ENCODE results near the gene OTULINL. TPM values are rescaled to one million over a fixed set of nuclear protein-coding genes. Genes with fewer than 3 reads are reported as not detected.

Gene OTULINL
- total and polyA plus RNA-seq, 4 donors = 0.82 to 4.1 (median 1.6) TPM

GRCh38 chr5:14611737-14612136 is 30.1 kb downstream of the OTULINL start:
- no peak overlapping the region for H3K9ac ChIP-seq (ENCODE audit: low read depth in 1 of 2, low read length in 2 of 2)
- DNase-seq (ENCODE audit: low spot score) = no peak
- no peaks in the 10 kb centered on the region for H3K9me3 ChIP-seq (ENCODE audit: control insufficient read depth in 4 of 4, low read length in 3 of 4)
- H3K4me3 ChIP-seq (ENCODE audit: low read depth in 1 of 3, low read length in 3 of 3) = no peak overlapping the region
- WGBS = 56% methylated on average over 2 of the region's 2 CpGs
- no peaks in the 10 kb centered on the region for H3K27me3 ChIP-seq (ENCODE audit: control insufficient read depth in 4 of 4, insufficient read depth in 4 of 4, low read length in 3 of 4)
- no peak for TF ChIP-seq YY1 (IDR thresholded peaks at IDR 0.05)
- H3K27ac ChIP-seq (ENCODE audit: low read depth in 1 of 2, low read length in 2 of 2) = no peak overlapping the region
- no peaks in the 10 kb centered on the region for H3K36me3 ChIP-seq (ENCODE audit: control insufficient read depth in 4 of 4, insufficient read depth in 3 of 4, low read depth in 1 of 4, low read length in 3 of 4)
- no peaks in the 10 kb centered on the region for H3K4me1 ChIP-seq (ENCODE audit: control insufficient read depth in 4 of 4, insufficient read depth in 4 of 4, low read length in 3 of 4)

- no peak for TF ChIP-seq REST (IDR thresholded peaks at IDR 0.05)
- TF ChIP-seq ZBTB33 (IDR thresholded peaks at IDR 0.05) = no peak
- no peak for TF ChIP-seq GABPA (IDR thresholded peaks at IDR 0.05 in 1 of 2, conservative IDR thresholded peaks at IDR 0.05 in 1 of 2)
- TF ChIP-seq RAD21 (IDR thresholded peaks at IDR 0.05) = no peak
- TF ChIP-seq EGR1 (IDR thresholded peaks at IDR 0.05; ENCODE audit: low read depth in 2 of 2) = no peak
- no peak for TF ChIP-seq HNF4A (conservative IDR thresholded peaks at IDR 0.05)
- TF ChIP-seq RXRA (IDR thresholded peaks at IDR 0.05) = no peak
- TF ChIP-seq SP1 (IDR thresholded peaks at IDR 0.05) = no peak
- no peak for TF ChIP-seq HNF4G (IDR thresholded peaks at IDR 0.05)
- TF ChIP-seq ATF3 (IDR thresholded peaks at IDR 0.05) = no peak
- no peak for TF ChIP-seq FOXA1 (IDR thresholded peaks at IDR 0.05)
- no peak for TF ChIP-seq YY1 (IDR thresholded peaks at IDR 0.05)
- no peak for TF ChIP-seq TAF1 (conservative IDR thresholded peaks at IDR 0.05)
- H3K9ac ChIP-seq (ENCODE audit: low read depth in 1 of 2, low read length in 2 of 2) = no peak overlapping the region
- no peak overlapping the region for H3K27ac ChIP-seq (ENCODE audit: low read depth in 1 of 2, low read length in 2 of 2)
- H3K27me3 ChIP-seq (ENCODE audit: control insufficient read depth in 4 of 4, insufficient read depth in 4 of 4, low read length in 3 of 4) = peaks cover 0 to 2% (median 0%) of the 10 kb centered on the region in 4 donors
- WGBS = 90% methylated on average over 5 of the region's 5 CpGs
- DNase-seq (ENCODE audit: low spot score) = no peak
- H3K4me1 ChIP-seq (ENCODE audit: control insufficient read depth in 4 of 4, insufficient read depth in 4 of 4, low read length in 3 of 4) = no peaks in the 10 kb centered on the region
- no peaks in the 10 kb centered on the region for H3K9me3 ChIP-seq (ENCODE audit: control insufficient read depth in 4 of 4, low read length in 3 of 4)
- H3K36me3 ChIP-seq (ENCODE audit: control insufficient read depth in 4 of 4, insufficient read depth in 3 of 4, low read depth in 1 of 4, low read length in 3 of 4) = no peaks in the 10 kb centered on the region
- no peak overlapping the region for H3K4me3 ChIP-seq (ENCODE audit: low read depth in 1 of 3, low read length in 3 of 3)
These were observed 32.9 kb downstream of the OTULINL start for GRCh38 chr5:14614490-14614889.

GRCh38 chr5:14615365-14615764 is 33.8 kb downstream of the OTULINL start:
- 64% methylated on average over 4 of the region's 4 CpGs for WGBS
- Histone ChIP-seq H3K9ac (ENCODE audit: low read depth in 1 of 2, low read length in 2 of 2) (no peak overlapping the region), H3K27ac (ENCODE audit: low read depth in 1 of 2, low read length in 2 of 2) (no peak overlapping the region), H3K9me3 (ENCODE audit: control insufficient read depth in 4 of 4, low read length in 3 of 4) (no peaks in the 10 kb centered on the region), H3K27me3 (ENCODE audit: control insufficient read depth in 4 of 4, insufficient read depth in 4 of 4, low read length in 3 of 4) (peaks cover 0 to 2% (median 0%) of the 10 kb centered on the region in 4 donors), H3K4me1 (ENCODE audit: control insufficient read depth in 4 of 4, insufficient read depth in 4 of 4, low read length in 3 of 4) (no peaks in the 10 kb centered on the region), H3K4me3 (ENCODE audit: low read depth in 1 of 3, low read length in 3 of 3) (no peak overlapping the region), H3K36me3 (ENCODE audit: control insufficient read depth in 4 of 4, insufficient read depth in 3 of 4, low read depth in 1 of 4, low read length in 3 of 4) (no peaks in the 10 kb centered on the region)
- DNase-seq (ENCODE audit: low spot score) = no peak
- TF ChIP-seq FOXA2 (IDR thresholded peaks at IDR 0.05) (no peak), NR2F2 (IDR thresholded peaks at IDR 0.05) (no peak), EGR1 (IDR thresholded peaks at IDR 0.05; ENCODE audit: low read depth in 2 of 2) (no peak), JUND (IDR thresholded peaks at IDR 0.05) (no peak), HNF4G (IDR thresholded peaks at IDR 0.05) (no peak), SP1 (IDR thresholded peaks at IDR 0.05) (no peak), GABPA (IDR thresholded peaks at IDR 0.05 in 1 of 2, conservative IDR thresholded peaks at IDR 0.05 in 1 of 2) (no peak), RAD21 (IDR thresholded peaks at IDR 0.05) (no peak), CTCF (IDR thresholded peaks at IDR 0.05; ENCODE audit: low read depth, low read length, missing input control) (no peak), HNF4A (conservative IDR thresholded peaks at IDR 0.05) (no peak), REST (IDR thresholded peaks at IDR 0.05) (no peak)

Measured in liver (tissue), 9 donors.